Mammary epithelial cell (primary cell): Measurements from ENCODE around the gene VWDE.

Source experiments
- CTCF ChIP-seq, 2 donors: IDR thresholded peaks in 1 of 2; conservative IDR thresholded peaks in 1 of 2; 2 replicates each; pipeline ENCODE4 v1.5.1; 2011 to 2012; ENCODE audit warnings: inconsistent platforms in 2 of 2, low read length in 2 of 2, mild to moderate bottlenecking in 2 of 2, control low read depth in 1 of 2, low read depth in 1 of 2; ENCODE audit not compliant: insufficient read depth in 1 of 2; ENCODE audit errors: extremely low read depth in 1 of 2
- EZH2 ChIP-seq: IDR thresholded peaks from 2 replicates; pipeline ENCODE4 v1.6.1; 2012; ENCODE audit warnings: low read length, inconsistent platforms, borderline replicate concordance

GRCh38 chr7:12303062-12303461 is 100.6 kb downstream of the VWDE start:
- TF ChIP-seq EZH2 (no peak), CTCF (conservative IDR thresholded peaks at IDR 0.05 in 1 of 2, IDR thresholded peaks at IDR 0.05 in 1 of 2; ENCODE audit: extremely low read depth in 1 of 2, insufficient read depth in 1 of 2, low read depth in 1 of 2, low read length in 2 of 2) (no peak)
